AG04450 (cell line): Measurements from ENCODE around the gene MARCHF4. TPM values are rescaled to one million over a fixed set of nuclear protein-coding genes. Genes with fewer than 3 reads are reported as not detected.

Experiments
- CTCF ChIA-PET: fragments of 300-600, 350-600 bp; formaldehyde crosslinking; extraction: SDS; loops from one replicate; lab custom pipeline; 2022; ENCODE audit warnings: antibody characterized with exemption, inconsistent platforms; lab: Charles Lee
- POLR2A ChIA-PET: fragments of 350-600 bp; formaldehyde crosslinking; extraction: SDS; loops from one replicate; lab custom pipeline; 2021; ENCODE audit warnings: antibody characterized with exemption, inconsistent platforms; lab: Yijun Ruan, JAX
- DNase-seq: peaks from one replicate; pipeline ENCODE4 v3.0.0-alpha.2; 2011; ENCODE audit warnings: low read depth, low spot score
- H3K27ac ChIP-seq: one replicate; pipeline ENCODE4 v1.5.1; 2012; ENCODE audit warnings: low read depth, low read length, control low read depth
- H3K27me3 ChIP-seq: one replicate; pipeline ENCODE4 v1.6.0; 2012; ENCODE audit warnings: low read length; ENCODE audit not compliant: control insufficient read depth, insufficient read depth
- H3K4me3 ChIP-seq: 2 replicates; pipeline ENCODE4 v1.5.1; 2011; ENCODE audit warnings: mild to moderate bottlenecking, low read depth, low read length, control low read depth
- H3K9me3 ChIP-seq: 2 replicates; pipeline ENCODE4 v1.5.1; 2012; ENCODE audit warnings: low read length; ENCODE audit not compliant: control insufficient read depth, insufficient read depth
- CTCF ChIP-seq: IDR thresholded peaks from 2 replicates; pipeline ENCODE4 v1.5.1; 2011; ENCODE audit warnings: low read depth, low read length, control low read depth, inconsistent platforms
- polyA plus RNA-seq: library from polyadenylated mRNA; depleted of rRNA; stranded (reverse); fragments of >200 nt; gene quantifications from 2 replicates; pipeline ENCODE4 v1.2.3, GENCODE V29; 2011

The MARCHF4 gene
- polyA plus RNA-seq, 1 experiment = 3.8 TPM

- POLR2A ChIA-PET = no interaction called here
- no peak overlapping the region for H3K27ac ChIP-seq
- no peak for DNase-seq
These were observed 43.3 kb upstream of the MARCHF4 start for GRCh38 chr2:216415541-216415940.

GRCh38 chr2:216414772-216415319 is 42.6 kb upstream of the MARCHF4 start:
- Histone ChIP-seq H3K9me3 (no peaks in the 10 kb centered on the region), H3K4me3 (no peak overlapping the region), H3K27me3 (no peaks in the 10 kb centered on the region), H3K27ac (no peak overlapping the region)
- CTCF ChIA-PET = no interaction called here
- POLR2A ChIA-PET = no interaction called here
- no peak for TF ChIP-seq CTCF
- DNase-seq = no peak

More at GRCh38 chr2:216415541-216415940, 43.3 kb upstream of the MARCHF4 start:
- CTCF ChIA-PET = no interaction called here
- no peak for TF ChIP-seq CTCF
- Histone ChIP-seq H3K9me3 (no peaks in the 10 kb centered on the region), H3K4me3 (no peak overlapping the region), H3K27me3 (no peaks in the 10 kb centered on the region)

- Histone ChIP-seq H3K9me3 (no peaks in the 10 kb centered on the region), H3K27ac (no peak overlapping the region), H3K27me3 (no peaks in the 10 kb centered on the region), H3K4me3 (no peak overlapping the region)
- POLR2A ChIA-PET = interaction anchor here (0.6 to 0.7 kb wide), 2 partner anchors 85 to 278 kb away, joined by 3 to 6 read pairs; partner anchors contain the start of gene RPL37A
- CTCF ChIA-PET = no interaction called here
- no peak for DNase-seq
- TF ChIP-seq CTCF = no peak
These were observed 41.6 kb upstream of the MARCHF4 start for GRCh38 chr2:216413882-216414281.

- H3K27me3 ChIP-seq = peaks cover 2% of the 10 kb centered on the region
- ChIA-PET CTCF (interaction anchor here (0.7 to 0.9 kb wide), 2 partner anchors 8 to 107 kb away, joined by 3 to 4 read pairs; no protein-coding TSS in a partner anchor), POLR2A (interaction anchor here (0.8 to 1.1 kb wide), 2 partner anchors 40 to 86 kb away, joined by 6 to 10 read pairs; partner anchors contain the start of genes MARCHF4 and RPL37A)
- DNase-seq = peak; percentile 93
- H3K4me3 ChIP-seq = peak within 1 kb of the TSS; percentile 93
- no peaks in the 10 kb centered on the region for H3K9me3 ChIP-seq
- peak within 1 kb of the TSS; percentile 80 for H3K27ac ChIP-seq
- TF ChIP-seq CTCF = no peak
These were observed 40.0 kb upstream of the MARCHF4 start, which contains the start of gene SMARCAL1 for GRCh38 chr2:216412022-216412999. Gene SMARCAL1, plus strand, starts transcription at chr2:216412484. Its CDS starts 2,221 bp downstream, at chr2:216414705.
